Activated effector memory CD4-positive, alpha-beta T cell treated with anti-CD3 and anti-CD28 coated beads, Interleukin-2, amount 50 U/mL, for 16 hours (primary cell): ENCODE measurements around the gene PTPRCAP.
A peak's percentile ranks its signal among the peaks of the same experiment; 100 is the strongest.
"Not testable (repeated sequence)": the region's sequence is repeated elsewhere in the genome, so short reads cannot be mapped to it uniquely, and the experiment has no call there.

Experiments
- DNase-seq: peaks from one replicate; pipeline ENCODE4 v3.0.0-alpha.2; 2020

PTPRCAP gene

DNA sequence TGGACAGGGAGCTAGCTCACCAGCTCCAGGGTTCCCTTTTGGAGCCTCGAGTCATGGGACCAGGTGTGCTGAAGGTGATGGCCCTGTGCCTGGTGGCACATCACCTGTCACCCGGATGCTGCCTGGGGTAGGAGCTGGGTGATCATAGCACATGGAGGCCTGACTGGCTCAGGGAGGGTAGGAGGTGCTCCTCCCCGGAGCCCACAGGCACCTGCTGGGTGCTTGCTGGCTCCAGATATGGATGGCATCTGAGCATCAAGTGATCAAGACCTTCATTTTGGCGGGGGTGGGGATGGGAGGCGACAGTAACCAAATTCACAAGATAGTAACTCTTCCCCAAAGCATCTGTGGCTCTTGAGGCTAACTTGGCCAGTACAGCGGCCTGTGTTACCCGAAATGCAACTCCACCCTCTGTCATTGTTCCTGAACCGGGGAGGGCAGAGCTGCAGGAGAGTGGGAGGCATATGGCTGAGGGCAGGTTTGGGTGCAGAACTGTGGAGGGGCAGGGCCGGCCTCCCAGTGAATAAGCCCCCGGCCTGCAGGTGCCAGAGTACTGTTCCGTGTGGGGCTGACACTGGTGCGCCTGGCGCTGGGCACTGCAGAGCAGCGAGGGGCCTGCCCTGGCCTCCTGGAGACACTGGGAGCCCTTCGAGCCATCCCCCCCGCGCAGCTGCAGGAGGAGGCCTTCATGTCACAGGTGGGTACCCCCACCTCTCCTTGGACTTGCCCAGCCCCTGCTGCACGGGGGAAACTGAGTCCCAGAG, 28.9 kb downstream of the PTPRCAP start:
- DNase-seq, result no peak

DNA sequence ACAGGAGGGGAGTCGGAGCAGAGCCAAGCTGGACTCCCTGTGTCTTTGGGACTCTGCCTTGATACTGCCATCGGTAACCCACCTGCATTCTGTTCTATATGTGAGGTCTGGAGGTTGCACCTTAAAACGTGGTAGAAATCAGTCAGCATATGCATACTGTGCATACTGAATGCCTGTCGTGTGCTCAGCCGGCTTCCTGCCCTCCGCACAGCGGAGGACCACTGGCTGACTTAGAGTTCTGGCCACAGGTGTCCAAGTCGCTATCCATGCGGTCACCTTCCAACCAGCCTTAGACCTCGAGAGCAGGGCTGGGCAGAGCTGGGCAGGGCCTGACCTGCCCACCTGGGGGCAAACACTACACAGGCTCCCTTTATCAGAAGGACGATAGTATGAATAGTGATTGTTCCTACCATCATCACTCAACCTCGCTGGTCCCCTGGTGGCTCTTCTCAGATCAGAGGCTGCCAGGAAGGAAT, 29.8 kb downstream of the PTPRCAP start:
- DNase-seq, result no peak

DNA sequence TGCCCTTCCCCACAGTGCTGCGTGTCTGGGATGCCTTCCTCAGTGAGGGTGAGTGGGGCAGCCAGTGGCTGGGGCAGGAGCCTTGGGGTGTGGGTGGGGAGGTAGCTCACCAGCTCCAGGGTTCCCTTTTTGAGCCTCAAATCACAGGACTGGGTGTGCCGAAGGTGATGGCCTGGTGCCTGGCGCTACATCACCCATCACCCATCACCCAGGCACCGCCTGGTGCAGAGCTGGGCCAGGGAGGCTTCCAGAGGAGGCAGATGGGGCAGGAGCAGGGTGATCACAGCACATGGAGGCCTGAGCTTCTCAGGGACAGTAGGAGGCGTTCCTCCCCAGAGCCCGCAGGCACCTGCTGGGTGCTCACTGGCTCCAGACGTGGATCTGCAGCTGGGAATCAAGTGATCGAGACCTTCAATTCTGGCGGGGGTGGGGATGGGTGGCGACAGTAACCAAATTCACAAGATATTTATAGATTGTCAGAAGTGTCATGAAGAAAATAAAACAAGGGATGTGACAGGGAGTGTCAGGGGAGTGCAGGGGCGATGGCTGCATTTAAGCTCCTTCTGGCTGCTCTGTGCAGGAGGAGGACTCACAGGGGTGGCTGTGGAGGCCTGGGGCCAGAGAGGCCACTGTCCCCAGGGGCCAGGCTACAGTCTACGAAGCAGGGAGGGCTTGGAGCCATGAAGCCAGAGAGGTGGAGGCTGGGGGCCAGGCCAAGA, 30.4 kb downstream of the PTPRCAP start:
- no peak for DNase-seq

DNA sequence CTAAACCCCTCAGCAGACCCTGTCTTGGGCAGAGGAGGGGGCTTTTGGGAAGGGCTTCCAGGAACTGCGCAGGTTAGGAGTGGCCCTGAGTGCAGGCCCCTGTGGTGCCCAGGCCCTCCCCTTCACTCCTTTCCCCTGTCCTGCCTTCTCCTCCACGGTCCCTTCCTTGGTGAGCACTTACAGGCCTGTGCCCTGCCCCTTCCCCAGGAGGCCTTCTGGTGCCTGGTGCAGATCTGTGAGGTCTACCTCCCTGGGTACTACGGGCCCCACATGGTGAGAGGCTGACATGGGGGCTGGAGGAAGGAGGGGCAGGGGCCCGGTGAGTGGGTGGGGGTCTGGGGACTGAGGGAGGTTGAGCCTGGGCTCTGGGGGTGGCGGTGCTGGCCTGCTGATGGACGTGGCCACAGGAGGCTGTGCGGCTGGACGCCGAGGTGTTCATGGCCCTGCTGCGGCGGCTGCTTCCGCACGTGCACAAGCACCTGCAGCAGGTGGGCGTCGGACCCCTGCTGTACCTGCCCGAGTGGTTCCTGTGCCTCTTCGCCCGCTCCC, 31.0 kb downstream of the PTPRCAP start:
- no peak for DNase-seq

DNA sequence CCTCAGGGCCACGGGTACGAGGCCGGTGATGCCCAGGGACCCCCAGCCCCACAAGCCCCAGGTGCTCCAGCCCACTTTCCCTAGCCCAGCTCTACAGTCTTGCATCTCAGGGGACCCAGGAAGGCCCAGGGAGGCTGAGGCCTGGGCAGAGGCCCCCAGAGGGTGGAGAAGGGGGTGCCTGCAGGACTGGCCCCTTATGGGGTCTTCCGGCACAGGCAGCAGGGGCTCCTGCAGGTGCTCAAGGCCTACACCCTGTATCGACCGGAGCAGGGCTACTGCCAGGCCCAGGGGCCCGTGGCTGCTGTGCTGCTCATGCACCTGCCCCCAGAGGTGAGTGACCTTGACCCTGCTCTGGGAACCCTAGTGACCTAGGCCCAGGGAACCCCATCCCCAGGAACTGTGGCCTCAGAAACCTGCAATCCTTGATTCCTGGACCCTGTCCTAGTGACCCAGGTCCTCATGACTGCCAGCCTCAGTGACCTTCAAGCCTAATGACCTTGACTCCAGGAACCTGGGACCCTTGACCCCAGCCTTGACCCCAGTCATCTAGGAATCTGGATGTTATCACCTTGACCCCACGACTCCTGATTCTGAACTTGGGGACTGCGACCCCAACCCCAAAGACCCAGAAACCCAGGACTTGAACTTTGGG, 31.7 kb downstream of the PTPRCAP start:
- DNase-seq, result no peak

DNA sequence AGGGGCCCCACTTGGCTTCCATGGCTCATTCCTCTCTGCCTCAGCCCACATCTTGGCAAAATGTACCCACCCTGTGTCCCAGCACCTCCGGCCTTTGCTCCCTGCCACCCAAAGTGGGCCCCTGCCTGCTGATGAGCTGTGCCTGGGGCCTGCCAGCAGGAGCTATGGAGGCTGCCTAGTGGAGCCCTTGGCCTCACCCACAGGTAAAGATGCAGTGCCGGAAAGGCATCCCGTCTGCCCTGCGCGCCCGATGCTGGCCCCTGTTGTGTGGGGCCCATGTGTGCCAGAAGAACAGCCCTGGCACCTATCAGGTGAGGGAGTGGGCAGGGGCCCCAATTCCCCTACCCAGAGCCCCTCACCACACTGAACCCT, 32.3 kb downstream of the PTPRCAP start:
- peak; percentile 75 for DNase-seq

DNA sequence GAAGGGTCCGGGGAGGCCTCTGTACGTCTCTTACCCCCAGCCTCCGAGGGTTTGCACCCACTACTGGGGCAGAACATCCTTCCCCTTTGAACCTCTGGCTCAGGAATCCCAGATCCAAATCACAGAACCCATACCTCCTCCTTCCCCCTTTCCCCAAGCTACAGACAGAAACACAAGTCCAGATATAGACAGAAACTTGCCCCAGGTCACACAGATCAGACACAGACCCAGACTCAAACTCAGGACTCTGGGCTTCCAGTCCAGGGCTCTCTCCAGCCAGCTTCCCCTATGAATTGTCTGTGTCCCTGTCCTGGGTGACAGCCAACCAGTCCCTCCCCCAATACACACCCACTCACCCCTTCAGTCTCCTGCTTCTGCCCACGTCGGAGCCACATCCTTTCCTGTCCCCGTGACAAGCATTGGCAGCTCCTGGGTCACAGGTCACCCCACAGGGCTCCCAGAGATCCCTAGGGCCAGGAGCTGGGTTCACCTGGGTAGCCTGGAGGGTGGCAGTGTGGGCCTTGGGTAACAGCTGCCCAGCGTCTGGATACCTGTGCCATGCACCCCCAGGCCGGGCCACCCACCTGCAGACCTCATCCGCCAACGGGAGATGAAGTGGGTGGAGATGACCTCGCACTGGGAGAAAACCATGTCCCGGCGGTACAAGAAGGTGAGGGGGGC, 32.8 kb downstream of the PTPRCAP start:
- peak; percentile 83 for DNase-seq

DNA sequence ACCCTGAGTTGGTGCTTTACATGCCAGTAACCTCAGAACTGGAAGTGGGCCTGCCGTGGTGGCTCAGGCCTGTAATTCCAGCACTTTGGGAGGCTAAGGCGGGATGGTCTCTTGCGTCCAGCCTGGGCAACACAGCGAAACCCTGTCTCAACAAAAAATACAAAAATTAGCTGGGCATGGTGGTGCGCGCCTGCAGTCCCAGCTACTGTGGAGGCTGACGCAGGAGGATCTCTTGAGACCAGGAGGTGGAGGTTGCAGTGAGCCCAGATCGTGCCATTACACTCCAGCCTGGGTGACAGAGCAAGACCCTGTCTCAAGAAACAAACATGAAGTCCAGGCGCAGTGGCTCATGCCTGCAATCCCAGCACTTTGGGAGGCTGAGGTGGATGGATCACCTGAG, 34.4 kb downstream of the PTPRCAP start:
- not testable (repeated sequence) for DNase-seq

DNA sequence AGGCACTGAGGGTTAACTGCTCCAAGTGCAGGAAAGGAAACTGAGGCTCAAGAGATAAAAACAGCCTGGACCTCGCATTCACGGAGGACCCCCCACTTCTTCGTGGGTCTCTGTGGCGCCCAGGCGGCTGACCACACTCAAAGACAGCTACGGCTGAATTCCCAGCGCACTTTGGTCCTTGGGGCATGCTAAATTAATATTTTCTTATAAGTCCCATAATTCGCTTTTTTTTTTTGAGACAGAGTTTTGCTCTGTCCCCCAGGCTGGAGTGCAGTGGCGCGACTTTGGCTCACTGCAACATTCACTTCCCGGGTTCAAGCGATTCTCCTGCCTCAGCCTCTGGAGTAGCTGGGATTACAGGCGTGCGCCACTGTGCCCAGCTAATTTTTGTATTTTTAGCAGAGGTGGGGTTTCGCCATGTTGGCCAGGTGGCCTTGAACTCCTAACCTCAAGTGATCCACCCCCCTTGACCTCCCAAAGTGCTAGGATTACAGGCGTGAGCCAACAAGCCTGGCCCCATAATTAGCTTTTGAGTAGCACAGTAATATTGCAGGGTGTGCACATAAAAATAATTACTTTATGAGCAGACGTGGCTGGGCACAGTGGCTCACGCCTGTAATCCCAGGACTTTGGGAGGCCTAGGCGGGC, 35.2 kb downstream of the PTPRCAP start:
- not testable (repeated sequence) for DNase-seq

DNA sequence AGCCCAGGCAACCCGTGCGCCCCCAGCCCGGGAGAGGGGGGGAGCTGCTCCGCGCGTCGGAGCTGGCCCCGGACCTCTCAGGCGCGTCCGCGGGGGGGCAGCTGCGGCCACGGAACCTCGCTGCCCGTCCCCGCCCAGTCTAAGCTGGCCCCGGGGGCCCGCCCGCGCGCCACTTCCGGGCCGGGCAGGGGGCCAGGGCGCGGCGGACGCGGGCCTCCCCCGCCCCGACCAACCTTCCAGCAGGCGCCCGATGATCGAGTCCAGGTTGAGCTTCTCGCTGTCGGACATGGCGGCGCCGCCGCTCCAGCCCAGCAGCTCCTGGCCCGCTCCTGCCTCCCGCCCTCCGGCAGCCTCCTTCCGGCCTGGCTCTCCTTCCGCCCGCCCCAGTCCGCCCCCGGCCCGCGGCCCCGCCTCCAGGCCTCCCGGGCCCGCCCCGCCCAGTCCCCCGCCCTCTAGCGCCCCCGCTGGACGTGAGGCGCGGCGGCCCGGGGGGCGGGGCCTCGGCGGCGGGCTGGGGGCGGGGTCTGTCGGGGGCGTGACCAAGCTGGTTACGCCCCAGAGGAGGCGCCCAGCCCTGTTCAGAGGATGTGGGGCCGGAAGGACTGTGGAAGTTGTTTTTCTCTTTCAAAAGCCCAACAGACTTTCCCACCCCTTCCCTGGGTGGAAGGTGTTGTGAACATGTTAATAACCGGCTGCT, 35.8 kb downstream of the PTPRCAP start, which contains the start of gene PPP1CA:
PPP1CA (minus strand) TSS at position 364 of the 697 bp plus-strand sequence; CDS start at position 288, 76 bp downstream.
- DNase-seq, result peak; percentile 96

DNA sequence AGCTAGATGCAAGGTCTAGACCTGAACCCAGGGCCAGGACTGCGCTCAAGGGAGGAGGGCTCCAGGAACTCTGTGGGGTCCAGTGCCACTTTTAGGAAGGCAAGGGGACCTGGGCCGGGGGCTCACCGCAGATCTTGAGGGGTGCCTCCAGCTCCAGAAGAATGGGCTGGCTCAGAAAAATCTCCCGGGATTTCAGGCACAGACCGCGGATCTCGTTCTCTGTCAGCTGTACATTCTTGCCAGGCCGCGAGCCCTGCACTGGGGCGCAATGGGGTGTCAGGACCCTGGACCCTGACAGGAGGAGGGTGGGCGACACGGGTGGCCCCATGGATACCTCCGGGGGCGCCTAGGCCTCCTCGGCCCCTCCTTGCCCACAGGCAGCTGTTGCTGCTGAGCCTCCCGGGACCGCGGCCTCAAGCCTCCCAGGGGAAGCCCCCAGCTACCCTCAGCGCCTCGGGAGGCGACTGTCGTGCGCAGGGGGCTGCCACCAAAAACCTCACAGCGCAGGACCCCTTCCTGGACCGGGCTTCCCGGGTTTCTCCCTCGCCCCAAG, 36.5 kb downstream of the PTPRCAP start:
- DNase-seq, result no peak

DNA sequence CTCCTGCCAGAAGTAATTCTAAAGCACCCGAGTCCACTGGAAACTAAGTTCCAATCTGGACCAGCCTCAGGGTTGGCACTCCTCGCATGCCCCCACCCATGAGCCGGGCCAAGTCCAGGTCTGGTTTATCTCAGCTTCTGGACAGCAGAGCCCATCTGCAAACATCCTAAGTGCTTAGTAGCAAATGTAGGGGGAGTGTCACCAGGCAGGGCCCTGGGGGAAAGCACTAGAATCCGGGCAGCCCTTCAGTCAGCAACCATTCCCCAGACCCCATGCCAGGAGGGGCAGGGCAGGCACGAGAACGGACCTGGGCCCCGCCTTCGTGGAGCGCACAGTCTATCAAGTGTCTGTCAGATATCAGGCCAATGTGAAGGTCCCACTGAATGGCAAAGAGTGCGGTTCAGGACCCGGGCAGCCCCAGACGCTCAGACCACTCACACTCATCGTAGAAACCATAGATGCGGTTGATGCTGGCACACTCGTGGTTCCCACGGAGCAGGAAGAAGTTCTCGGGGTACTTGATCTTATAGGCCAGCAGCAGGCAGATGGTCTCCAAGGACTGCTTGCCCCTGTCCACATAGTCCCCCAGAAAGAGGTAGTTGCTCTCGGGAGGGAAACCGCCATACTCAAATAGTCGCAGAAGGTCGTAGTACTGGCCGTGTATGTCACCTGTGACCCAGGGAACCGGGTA, 37.1 kb downstream of the PTPRCAP start:
- no peak for DNase-seq

DNA sequence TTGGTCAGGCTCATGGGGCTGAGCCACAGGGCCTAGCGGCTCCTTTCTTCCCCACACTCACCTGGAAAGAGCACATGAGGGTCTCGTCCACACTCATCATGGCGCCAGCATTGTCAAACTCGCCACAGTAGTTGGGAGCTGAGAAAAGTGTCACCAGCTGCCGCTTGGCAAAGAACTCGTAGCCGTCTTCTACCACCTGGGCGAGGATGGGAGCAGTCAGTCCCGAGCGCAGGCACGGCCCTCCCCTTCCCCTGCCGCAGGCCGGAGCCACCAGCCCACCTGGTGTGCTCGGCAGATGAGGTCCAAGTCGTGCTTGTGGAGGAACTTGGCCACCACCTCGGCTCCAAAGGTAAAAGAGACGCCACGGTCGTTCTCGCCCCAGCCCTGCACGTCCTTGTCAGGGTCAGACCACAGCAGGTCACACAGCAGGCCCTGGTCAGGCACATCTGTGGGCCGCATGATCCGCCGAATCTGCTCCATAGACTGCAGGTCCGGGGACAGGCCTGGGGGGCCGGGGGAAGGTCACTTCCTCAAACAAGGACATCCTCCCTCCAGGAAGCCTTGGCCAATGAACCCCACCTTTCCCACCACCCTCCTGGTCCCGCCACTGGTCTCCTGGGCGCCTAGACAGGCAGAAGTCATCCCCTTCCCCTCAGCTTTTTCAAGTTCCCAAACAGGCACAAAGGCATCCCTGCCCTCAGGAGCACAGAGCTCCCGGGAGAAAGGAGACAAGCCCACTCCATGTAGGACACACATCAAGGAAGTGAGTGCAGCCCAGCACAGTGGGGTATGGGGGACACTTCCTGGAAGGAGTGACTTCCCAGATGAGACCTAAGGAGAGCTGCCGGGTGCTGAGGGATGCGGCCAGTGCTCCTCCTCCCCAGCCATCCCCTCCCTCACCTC, 38.6 kb downstream of the PTPRCAP start:
- no peak for DNase-seq

DNA sequence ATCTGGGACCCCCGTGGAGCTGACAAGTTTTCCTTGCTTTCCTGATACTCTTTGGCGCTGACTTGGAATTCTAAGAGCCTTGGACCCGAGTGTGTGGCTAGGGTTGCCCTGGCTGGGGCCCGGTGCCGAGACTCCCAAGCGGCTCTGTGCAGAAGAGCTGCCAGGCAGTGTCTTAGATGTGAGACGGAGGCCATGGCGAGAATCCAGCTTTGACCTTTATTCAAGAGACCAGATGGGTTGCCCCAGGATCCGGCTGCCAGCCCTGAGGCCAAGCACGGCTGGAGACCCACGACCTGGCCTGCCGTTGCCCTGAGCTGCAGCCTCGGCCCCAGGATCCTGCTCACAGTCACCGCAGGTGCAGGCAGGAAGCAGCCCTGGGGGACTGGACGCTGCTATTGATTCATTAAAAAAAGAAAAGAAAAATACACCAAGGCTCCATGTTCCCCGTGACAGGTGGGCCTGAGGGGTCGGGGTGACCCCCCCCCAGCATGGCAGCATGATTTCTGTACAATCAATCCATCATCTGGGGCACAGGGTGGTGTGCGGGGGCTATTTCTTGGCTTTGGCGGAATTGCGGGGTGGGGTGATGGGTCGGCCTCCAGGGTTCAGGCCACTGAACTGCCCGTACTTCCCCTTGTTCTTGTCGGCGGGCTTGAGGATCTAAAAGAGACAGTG, 39.4 kb downstream of the PTPRCAP start:
- DNase-seq, result no peak

DNA sequence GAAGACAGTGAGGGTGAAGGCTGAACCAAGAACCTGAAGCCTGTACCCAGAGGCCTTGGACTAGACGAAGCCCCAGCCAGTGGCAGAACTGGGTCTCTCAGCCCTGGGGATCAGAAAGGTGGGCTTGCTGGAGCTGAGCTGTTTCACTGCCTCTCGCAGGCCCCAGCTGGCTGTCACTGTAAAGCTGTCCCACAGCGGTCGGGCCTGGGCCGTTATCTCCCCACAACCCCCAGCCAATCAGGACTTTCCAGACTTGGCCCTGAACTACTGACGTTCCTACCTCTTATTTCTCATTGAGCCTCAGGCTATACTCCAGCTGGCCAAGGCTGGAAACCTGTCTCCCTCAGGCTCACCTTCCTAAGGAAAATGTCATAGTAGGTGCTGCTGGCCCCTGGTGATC, 39.9 kb downstream of the PTPRCAP start:
- no peak for DNase-seq

DNA sequence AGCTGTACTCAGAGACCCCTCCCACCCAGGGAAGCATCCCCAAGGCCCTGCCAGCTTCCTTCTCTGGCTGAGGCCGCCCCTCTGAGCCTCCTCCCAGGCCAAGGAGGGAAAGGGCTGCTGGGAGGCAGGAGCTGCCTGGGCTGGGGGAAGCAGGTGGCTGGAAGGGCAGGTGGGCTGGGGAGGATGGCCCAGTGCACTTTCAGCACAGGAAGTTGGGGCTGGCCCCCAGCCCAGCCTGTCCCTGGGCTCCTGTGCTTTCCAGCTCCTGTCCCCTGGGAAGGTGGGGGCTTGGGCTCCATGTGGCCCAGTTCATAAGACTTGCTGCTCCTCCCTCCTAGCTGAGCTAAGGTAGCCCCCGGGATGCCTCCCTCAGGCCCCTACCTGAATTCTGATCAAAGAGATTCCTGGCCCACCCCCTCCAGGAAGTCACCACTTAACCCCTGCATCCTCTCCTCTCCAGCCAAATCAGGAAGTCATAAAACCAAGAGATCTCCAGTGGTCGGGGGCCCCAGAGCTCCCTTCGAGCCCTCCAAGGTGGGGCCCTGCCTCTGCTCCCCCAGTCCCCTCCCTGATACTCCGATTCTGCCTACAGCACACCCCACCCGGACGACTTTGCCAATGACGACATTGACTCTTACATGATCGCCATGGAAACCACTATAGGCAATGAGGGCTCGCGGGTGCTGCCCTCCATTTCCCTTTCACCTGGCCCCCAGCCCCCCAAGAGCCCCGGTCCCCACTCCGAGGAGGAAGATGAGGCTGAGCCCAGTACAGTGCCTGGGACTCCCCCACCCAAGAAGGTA, 40.7 kb downstream of the PTPRCAP start:
- no peak for DNase-seq

DNA sequence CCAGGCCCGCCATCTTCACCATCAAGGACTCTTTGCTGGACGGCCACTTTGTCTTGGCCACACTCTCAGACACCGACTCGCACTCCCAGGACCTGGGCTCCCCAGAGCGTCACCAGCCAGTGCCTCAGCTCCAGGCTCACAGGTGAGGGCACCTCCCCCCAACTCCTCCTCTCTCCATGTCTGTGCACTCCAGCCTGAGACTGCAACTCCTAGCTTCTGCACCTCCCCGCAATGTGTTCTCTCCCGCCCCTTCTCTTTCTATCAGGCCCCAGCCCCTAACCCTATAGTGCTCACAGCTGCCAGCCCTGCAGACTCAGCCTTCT, 41.3 kb downstream of the PTPRCAP start:
- DNase-seq, result no peak

DNA sequence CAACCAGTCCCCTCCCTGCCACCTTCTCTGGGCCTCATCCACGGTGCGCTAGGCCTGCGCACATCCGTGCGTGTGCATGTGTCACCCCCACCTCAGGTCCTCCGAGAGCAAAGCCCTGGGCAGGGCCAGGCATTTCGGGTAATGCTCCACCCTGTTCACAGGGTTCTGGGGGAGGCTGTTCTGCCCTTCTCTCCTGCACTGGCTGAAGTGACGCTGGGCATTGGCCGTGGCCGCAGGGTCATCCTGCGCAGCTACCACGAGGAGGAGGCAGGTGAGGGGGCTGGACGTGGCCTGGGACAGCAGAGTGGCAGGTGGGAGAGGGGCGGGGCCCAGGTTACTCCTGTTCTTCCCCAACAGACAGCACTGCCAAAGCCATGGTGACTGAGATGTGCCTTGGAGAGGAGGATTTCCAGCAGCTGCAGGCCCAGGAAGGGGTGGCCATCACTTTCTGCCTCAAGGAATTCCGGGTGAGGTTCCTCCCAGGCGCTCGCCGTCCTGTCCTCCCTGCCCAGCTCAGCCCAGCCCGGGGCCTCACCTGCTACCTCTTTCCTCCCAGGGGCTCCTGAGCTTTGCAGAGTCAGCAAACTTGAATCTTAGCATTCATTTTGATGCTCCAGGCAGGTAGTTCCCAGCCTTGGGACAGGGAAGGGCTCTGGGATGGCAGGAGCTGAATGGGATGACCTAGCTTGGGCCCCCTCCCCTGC, 41.8 kb downstream of the PTPRCAP start:
- no peak for DNase-seq
